Endodermal cell (in vitro differentiated cells): ENCODE measurements around the gene DHH. TPM values are rescaled to one million over a fixed set of nuclear protein-coding genes. Genes with fewer than 3 reads are reported as not detected.
A peak's percentile ranks its signal among the peaks of the same experiment; 100 is the strongest.

Experiments
- DNase-seq: peaks from one replicate; pipeline ENCODE4 v3.0.0-alpha.2; 2017
- H3K27ac ChIP-seq: 2 replicates; pipeline ENCODE4 v1.5.1; 2013; ENCODE audit warnings: mild to moderate bottlenecking, low read depth, low read length, moderate library complexity
- H3K27me3 ChIP-seq: 2 replicates; pipeline ENCODE4 v1.6.1; 2013; ENCODE audit warnings: mild to moderate bottlenecking, low read length, moderate library complexity; ENCODE audit not compliant: insufficient read depth, control insufficient read depth, poor library complexity, severe bottlenecking
- H3K36me3 ChIP-seq: 2 replicates; pipeline ENCODE4 v1.7.0; 2013; ENCODE audit warnings: mild to moderate bottlenecking, low read length, moderate library complexity; ENCODE audit not compliant: control insufficient read depth, insufficient read depth
- H3K4me1 ChIP-seq: one replicate; pipeline ENCODE4 v1.7.0; 2013; ENCODE audit warnings: low read length; ENCODE audit not compliant: control insufficient read depth, insufficient read depth
- H3K4me3 ChIP-seq: 2 replicates; pipeline ENCODE4 v1.5.1; 2013; ENCODE audit warnings: mild to moderate bottlenecking, low read length, moderate library complexity
- H3K9ac ChIP-seq: 2 replicates; pipeline ENCODE4 v1.6.1; 2013; ENCODE audit warnings: mild to moderate bottlenecking, low read length, moderate library complexity; ENCODE audit not compliant: poor library complexity, severe bottlenecking; ENCODE audit errors: extremely low read depth
- H3K9me3 ChIP-seq: 2 replicates; pipeline ENCODE4 v1.6.1; 2013; ENCODE audit warnings: mild to moderate bottlenecking, low read length, moderate library complexity; ENCODE audit not compliant: control insufficient read depth
- H3K27ac Mint-ChIP-seq: 2 replicates; pipeline ENCODE4 v1.8.0; 2020; ENCODE audit warnings: mixed read lengths
- H3K27me3 Mint-ChIP-seq: 2 replicates; pipeline ENCODE4 v1.8.0; 2021; ENCODE audit warnings: mild to moderate bottlenecking, mixed read lengths; ENCODE audit not compliant: insufficient read depth
- H3K36me3 Mint-ChIP-seq: 2 replicates; pipeline ENCODE4 v1.8.0; 2020; ENCODE audit warnings: low read depth, mixed read lengths
- H3K4me1 Mint-ChIP-seq: 2 replicates; pipeline ENCODE4 v1.8.0; 2020; ENCODE audit warnings: mixed read lengths
- H3K4me3 Mint-ChIP-seq: 2 replicates; pipeline ENCODE4 v1.8.0; 2020; ENCODE audit warnings: mild to moderate bottlenecking, moderate library complexity, mixed read lengths
- H3K9me3 Mint-ChIP-seq: 2 replicates; pipeline ENCODE4 v1.8.0; 2020; ENCODE audit warnings: mild to moderate bottlenecking, mixed read lengths
- CTCF ChIP-seq: fragments of 200-600 bp; sonication (generic); conservative IDR thresholded peaks from 2 replicates; pipeline ENCODE4 v1.5.0; 2021; ENCODE audit warnings: antibody characterized with exemption, mild to moderate bottlenecking
- WGBS, 2 experiments: methylation state at CpG; one replicate each; pipeline versions ENCODE4 v1.1.5 to v1.1.7; 2013; ENCODE audit warnings: missing lambda C conversion rate in 2 of 2, mixed read lengths in 1 of 2; ENCODE audit not compliant: insufficient coverage in 1 of 2, insufficient read length in 1 of 2; 5-methylcytosine and 5-hydroxymethylcytosine counted together
- total RNA-seq, 2 donors: library from RNA; stranded (reverse); fragmentation: NEBNext Ultra II Directional in 1 of 2; extraction: Animal tissue kit (Norgen Biotek cat#: 25700) in 1 of 2; gene quantifications; 2 replicates in 1 of 2; 3 replicates in 1 of 2; pipeline ENCODE4 v1.2.1, GENCODE V29; 2021

Gene DHH
- total RNA-seq, 2 donors from 2014 or later: 0.15 to 0.51 TPM

- peak; percentile 98 for DNase-seq
- peak within 1 kb of the TSS; percentile 92 for H3K9ac ChIP-seq
- Mint-ChIP-seq H3K9me3 (no peaks in the 10 kb centered on the region), H3K27me3 (no peaks in the 10 kb centered on the region), H3K27ac (peak within 1 kb of the TSS; percentile 99), H3K36me3 (peaks cover 5% of the 10 kb centered on the region), H3K4me1 (peaks cover 42% of the 10 kb centered on the region), H3K4me3 (peak within 1 kb of the TSS; percentile 96)
- peak within 1 kb of the TSS; percentile 94 for H3K27ac ChIP-seq
- H3K4me1 ChIP-seq: peaks cover 4% of the 10 kb centered on the region
- WGBS, 2 experiments: 0 to 1% methylated on average over 25 to 74 of the region's 74 CpGs
- TF ChIP-seq CTCF: peak; percentile 60
- H3K36me3 ChIP-seq: no peaks in the 10 kb centered on the region
- H3K4me3 ChIP-seq: peak within 1 kb of the TSS; percentile 89
- H3K27me3 ChIP-seq: no peaks in the 10 kb centered on the region
- H3K9me3 ChIP-seq: no peaks in the 10 kb centered on the region
Measured at GRCh38 chr12:49060237-49061156, 34.1 kb downstream of the DHH start, which contains the start of gene KMT2D. Gene KMT2D (minus strand): TSS chr12:49060794. CDS start chr12:49055324, 5,470 bp downstream.

- no peaks in the 10 kb centered on the region for H3K9me3 ChIP-seq
- TF ChIP-seq CTCF: no peak
Measured at GRCh38 chr12:49059299-49060171, 35.1 kb downstream of the DHH start.

GRCh38 chr12:49059045-49059298 lies 35.6 kb downstream of the DHH start:
- Histone ChIP-seq H3K4me1 (peaks cover 4% of the 10 kb centered on the region), H3K9me3 (no peaks in the 10 kb centered on the region), H3K36me3 (peaks cover 14% of the 10 kb centered on the region), H3K27ac (no peak overlapping the region), H3K9ac (peak overlapping the region; percentile 92), H3K4me3 (peak overlapping the region; percentile 89), H3K27me3 (no peaks in the 10 kb centered on the region)
- Mint-ChIP-seq H3K4me1 (peaks cover 43% of the 10 kb centered on the region), H3K27ac (peak overlapping the region; percentile 93), H3K4me3 (peak overlapping the region; percentile 96), H3K36me3 (peaks cover 19% of the 10 kb centered on the region), H3K27me3 (no peaks in the 10 kb centered on the region), H3K9me3 (no peaks in the 10 kb centered on the region)
- TF ChIP-seq CTCF: no peak
- no peak for DNase-seq
- WGBS, 2 experiments: 6% methylated on average over 1 of the region's 1 CpG; no CpG with 5 or more reads in 1 of the 2 experiments

More at GRCh38 chr12:49059299-49060171, 35.1 kb downstream of the DHH start:
- Histone ChIP-seq H3K27me3 (no peaks in the 10 kb centered on the region), H3K4me1 (peaks cover 4% of the 10 kb centered on the region), H3K27ac (peak overlapping the region; percentile 94), H3K9ac (peak overlapping the region; percentile 92), H3K4me3 (peak overlapping the region; percentile 89), H3K36me3 (peaks cover 9% of the 10 kb centered on the region)
- peaks cover 15% of the 10 kb centered on the region for H3K36me3 Mint-ChIP-seq
- peak overlapping the region; percentile 93 for H3K27ac Mint-ChIP-seq
- DNase-seq: peak; percentile 67
- peaks cover 43% of the 10 kb centered on the region for H3K4me1 Mint-ChIP-seq
- 0% methylated on average over 14 to 70 of the region's 70 CpGs for WGBS, 2 experiments
- H3K9me3 Mint-ChIP-seq: no peaks in the 10 kb centered on the region
- H3K27me3 Mint-ChIP-seq: no peaks in the 10 kb centered on the region
- H3K4me3 Mint-ChIP-seq: peak overlapping the region; percentile 96
